SJSA1 (cell line): ENCODE data around the gene TMC2. TPM values are rescaled to one million over a fixed set of nuclear protein-coding genes. Genes with fewer than 3 reads are reported as not detected.
A peak's percentile ranks its signal among the peaks of the same experiment; 100 is the strongest.

Source experiments
- DNase-seq, 2 experiments: peaks; one replicate each; pipeline ENCODE4 v3.0.0-alpha.2; 2015 to 2020; ENCODE audit warnings: low spot score in 2 of 2, low read depth in 1 of 2
- H3K27ac ChIP-seq: fragments of 250-450 bp; sonication (Bioruptor Pico); 2 replicates; pipeline ENCODE4 v1.5.1; 2020; ENCODE audit warnings: mild to moderate bottlenecking, moderate library complexity
- H3K27me3 ChIP-seq: fragments of 250-450 bp; sonication (Bioruptor Pico); replicated peaks from 2 replicates; pipeline ENCODE4 v1.5.1; 2020; ENCODE audit warnings: mild to moderate bottlenecking, moderate library complexity
- H3K36me3 ChIP-seq: fragments of 250-450 bp; sonication (Bioruptor Pico); 2 replicates; pipeline ENCODE4 v1.5.1; 2020; ENCODE audit warnings: mild to moderate bottlenecking
- H3K4me1 ChIP-seq: fragments of 250-450 bp; sonication (Bioruptor Pico); replicated peaks from 2 replicates; pipeline ENCODE4 v1.6.1; 2021; ENCODE audit warnings: mild to moderate bottlenecking
- H3K4me3 ChIP-seq: fragments of 250-450 bp; sonication (Bioruptor Pico); 2 replicates; pipeline ENCODE4 v1.5.1; 2020; ENCODE audit warnings: mild to moderate bottlenecking
- H3K9me3 ChIP-seq: fragments of 250-450 bp; sonication (Bioruptor Pico); replicated peaks from 2 replicates; pipeline ENCODE4 v1.5.1; 2020; ENCODE audit warnings: mild to moderate bottlenecking
- total RNA-seq: library from RNA; depleted of rRNA; stranded (reverse); fragments of >200 nt; shearing (Covaris generic); gene quantifications from 2 replicates; pipeline ENCODE4 v1.2.3, GENCODE V29; 2014

Gene TMC2
- total RNA-seq, 1 experiment from 2014 or later: not detected

GRCh38 chr20:2633381-2633780, 97.0 kb downstream of the TMC2 start:
- Histone ChIP-seq H3K4me3 (no peak overlapping the region), H3K9me3 (no peaks in the 10 kb centered on the region), H3K4me1 (no peaks in the 10 kb centered on the region), H3K27ac (no peak overlapping the region), H3K27me3 (peaks cover 13% of the 10 kb centered on the region; the same call in 1 of the 2 replicates), H3K36me3 (no peaks in the 10 kb centered on the region)
- no peak for DNase-seq

- DNase-seq: no peak
- H3K27ac ChIP-seq: no peak overlapping the region
- H3K4me3 ChIP-seq: no peak overlapping the region
- peaks cover 13% of the 10 kb centered on the region; the same call in 1 of the 2 replicates for H3K27me3 ChIP-seq
- H3K36me3 ChIP-seq: no peaks in the 10 kb centered on the region
- H3K9me3 ChIP-seq: no peaks in the 10 kb centered on the region
- H3K4me1 ChIP-seq: no peaks in the 10 kb centered on the region
These were observed 100.9 kb downstream of the TMC2 start for GRCh38 chr20:2637246-2637645.

- no peaks in the 10 kb centered on the region for H3K9me3 ChIP-seq
- H3K4me3 ChIP-seq: no peak overlapping the region
- H3K36me3 ChIP-seq: no peaks in the 10 kb centered on the region
- no peak overlapping the region for H3K27ac ChIP-seq
- no peaks in the 10 kb centered on the region for H3K27me3 ChIP-seq
- H3K4me1 ChIP-seq: no peaks in the 10 kb centered on the region
- no peak for DNase-seq
These were observed 103.9 kb downstream of the TMC2 start for GRCh38 chr20:2640260-2640659.

- Histone ChIP-seq H3K9me3 (no peaks in the 10 kb centered on the region), H3K4me1 (no peaks in the 10 kb centered on the region), H3K27ac (no peak overlapping the region), H3K36me3 (no peaks in the 10 kb centered on the region), H3K4me3 (no peak overlapping the region), H3K27me3 (no peaks in the 10 kb centered on the region)
- no peak for DNase-seq
These were observed 104.5 kb downstream of the TMC2 start for GRCh38 chr20:2640899-2641298.

GRCh38 chr20:2643708-2644107, 107.3 kb downstream of the TMC2 start:
- H3K4me3 ChIP-seq: no peak overlapping the region
- no peaks in the 10 kb centered on the region for H3K4me1 ChIP-seq
- H3K27ac ChIP-seq: no peak overlapping the region
- no peaks in the 10 kb centered on the region for H3K27me3 ChIP-seq
- no peaks in the 10 kb centered on the region for H3K36me3 ChIP-seq
- DNase-seq: no peak
- no peaks in the 10 kb centered on the region for H3K9me3 ChIP-seq

GRCh38 chr20:2651772-2652723, 115.7 kb downstream of the TMC2 start, which contains the start of gene NOP56:
NOP56 (plus strand) TSS chr20:2652632; CDS start chr20:2652661, 29 bp downstream.
- peak within 1 kb of the TSS; percentile 92 for H3K4me3 ChIP-seq
- H3K9me3 ChIP-seq: no peaks in the 10 kb centered on the region
- H3K27me3 ChIP-seq: no peaks in the 10 kb centered on the region
- peak; percentile 89 to 94 for DNase-seq
- peaks cover 17% of the 10 kb centered on the region for H3K4me1 ChIP-seq
- H3K27ac ChIP-seq: peak within 1 kb of the TSS; percentile 66
- peaks cover 46% of the 10 kb centered on the region for H3K36me3 ChIP-seq

GRCh38 chr20:2652724-2653555, 116.6 kb downstream of the TMC2 start:
- Histone ChIP-seq H3K27ac (peak overlapping the region; percentile 38), H3K27me3 (no peaks in the 10 kb centered on the region), H3K36me3 (peaks cover 55% of the 10 kb centered on the region), H3K4me1 (peaks cover 17% of the 10 kb centered on the region), H3K4me3 (peak overlapping the region; percentile 92), H3K9me3 (no peaks in the 10 kb centered on the region)
- no peak for DNase-seq

- DNase-seq: no peak
- peaks cover 63% of the 10 kb centered on the region for H3K36me3 ChIP-seq
- no peaks in the 10 kb centered on the region for H3K9me3 ChIP-seq
- H3K4me1 ChIP-seq: peaks cover 17% of the 10 kb centered on the region
- H3K27ac ChIP-seq: no peak overlapping the region
- peak overlapping the region; percentile 92 for H3K4me3 ChIP-seq
- no peaks in the 10 kb centered on the region for H3K27me3 ChIP-seq
These were observed 117.4 kb downstream of the TMC2 start for GRCh38 chr20:2653556-2654383.

GRCh38 chr20:2654384-2654822, 118.0 kb downstream of the TMC2 start:
- Histone ChIP-seq H3K36me3 (peaks cover 70% of the 10 kb centered on the region), H3K4me1 (peaks cover 17% of the 10 kb centered on the region), H3K9me3 (no peaks in the 10 kb centered on the region), H3K4me3 (peak overlapping the region; percentile 92; the same call in 1 of the 2 replicates), H3K27ac (no peak overlapping the region), H3K27me3 (no peaks in the 10 kb centered on the region)
- DNase-seq: no peak

GRCh38 chr20:2654831-2655230, 118.5 kb downstream of the TMC2 start:
- Histone ChIP-seq H3K36me3 (peaks cover 74% of the 10 kb centered on the region), H3K9me3 (no peaks in the 10 kb centered on the region), H3K4me3 (no peak overlapping the region), H3K27ac (no peak overlapping the region), H3K27me3 (no peaks in the 10 kb centered on the region), H3K4me1 (peaks cover 17% of the 10 kb centered on the region)
- DNase-seq: no peak

- Histone ChIP-seq H3K27me3 (no peaks in the 10 kb centered on the region), H3K4me3 (no peak overlapping the region), H3K9me3 (no peaks in the 10 kb centered on the region), H3K27ac (no peak overlapping the region), H3K36me3 (peaks cover 81% of the 10 kb centered on the region), H3K4me1 (peaks cover 17% of the 10 kb centered on the region)
- DNase-seq: no peak
These were observed 119.2 kb downstream of the TMC2 start for GRCh38 chr20:2655331-2656116.

- Histone ChIP-seq H3K27me3 (no peaks in the 10 kb centered on the region), H3K27ac (no peak overlapping the region), H3K9me3 (no peaks in the 10 kb centered on the region), H3K36me3 (peaks cover 89% of the 10 kb centered on the region), H3K4me1 (peaks cover 13% of the 10 kb centered on the region), H3K4me3 (no peak overlapping the region)
- no peak for DNase-seq
These were observed 120.2 kb downstream of the TMC2 start for GRCh38 chr20:2656471-2657117.
